ENCODE measurements around the gene MRPS18A.

MRPS18A gene

DNA sequence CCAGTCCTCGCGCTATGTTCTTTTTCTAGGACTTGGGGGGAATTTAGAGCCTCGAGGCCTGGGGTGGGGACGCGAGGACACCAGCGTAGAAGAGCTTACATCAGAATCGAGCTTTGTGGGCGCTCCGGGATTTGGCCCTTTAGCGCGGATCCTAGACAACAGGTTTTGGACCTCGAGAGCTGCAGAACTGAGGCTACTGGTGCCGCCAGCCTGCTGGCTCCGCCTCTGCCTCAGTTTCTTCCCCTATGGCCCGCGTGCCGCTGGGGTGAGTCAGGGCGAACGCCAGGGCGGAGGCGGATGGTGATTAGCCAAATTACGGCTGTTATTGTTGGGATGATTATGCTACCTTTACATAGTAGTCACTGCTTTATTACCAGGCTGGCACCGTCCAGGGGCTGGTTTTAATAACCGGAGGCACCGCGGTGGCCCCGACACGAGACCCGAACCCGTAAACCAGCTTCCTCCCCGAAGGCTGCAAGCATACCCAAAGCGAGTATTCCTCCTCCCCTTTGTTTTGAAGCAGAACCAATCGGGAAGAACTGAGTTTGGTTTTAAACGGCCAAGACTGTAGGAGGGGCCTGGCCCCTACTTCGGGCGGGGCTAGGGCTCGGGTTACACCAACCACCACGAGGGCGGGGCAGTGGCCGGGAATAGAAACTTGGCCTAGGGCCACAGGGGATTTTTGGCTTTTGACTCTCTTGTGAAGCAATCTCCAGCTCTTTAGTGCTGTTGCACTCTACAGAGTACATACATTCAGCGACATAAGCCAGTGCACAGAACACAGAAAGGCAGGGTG is 57.9 kb downstream of the MRPS18A start:
- Histone ChIP-seq H3K9ac (ENCODE audit: low read length) (peak overlapping the region; percentile 95), H3F3A (ENCODE audit: insufficient read depth, low read length) (no peaks in the 10 kb centered on the region), H4K20me1 (ENCODE audit: insufficient read depth, low read length) (no peaks in the 10 kb centered on the region), H3K9me3 (ENCODE audit: low read length) (no peaks in the 10 kb centered on the region), H3K4me1 (ENCODE audit: insufficient read depth, low read length, severe bottlenecking) (peaks cover 30% of the 10 kb centered on the region), H3K27me3 (ENCODE audit: insufficient read depth, low read length) (no peaks in the 10 kb centered on the region), H3K9me2 (ENCODE audit: low read depth, low read length) (no peaks in the 10 kb centered on the region), H3K4me3 (ENCODE audit: low read depth, low read length, poor library complexity, severe bottlenecking) (peak overlapping the region; percentile 90), H3K36me3 (ENCODE audit: insufficient read depth, low read length) (peaks cover 22% of the 10 kb centered on the region; the same call in 1 of the 2 replicates), H3K27ac (ENCODE audit: low read depth, low read length, poor library complexity, severe bottlenecking) (peak overlapping the region; percentile 97), H2AFZ (ENCODE audit: low read length) (no peak overlapping the region; the same call in none of the 2 replicates), H3K4me2 (ENCODE audit: low read length) (peak overlapping the region; percentile 95), H3K79me2 (ENCODE audit: insufficient read depth, low read length) (no peaks in the 10 kb centered on the region)
- no peak for TF ChIP-seq EZH2 (IDR thresholded peaks at IDR 0.05; ENCODE audit: borderline replicate concordance, low read length)
- TF ChIP-seq, protein P1, sequence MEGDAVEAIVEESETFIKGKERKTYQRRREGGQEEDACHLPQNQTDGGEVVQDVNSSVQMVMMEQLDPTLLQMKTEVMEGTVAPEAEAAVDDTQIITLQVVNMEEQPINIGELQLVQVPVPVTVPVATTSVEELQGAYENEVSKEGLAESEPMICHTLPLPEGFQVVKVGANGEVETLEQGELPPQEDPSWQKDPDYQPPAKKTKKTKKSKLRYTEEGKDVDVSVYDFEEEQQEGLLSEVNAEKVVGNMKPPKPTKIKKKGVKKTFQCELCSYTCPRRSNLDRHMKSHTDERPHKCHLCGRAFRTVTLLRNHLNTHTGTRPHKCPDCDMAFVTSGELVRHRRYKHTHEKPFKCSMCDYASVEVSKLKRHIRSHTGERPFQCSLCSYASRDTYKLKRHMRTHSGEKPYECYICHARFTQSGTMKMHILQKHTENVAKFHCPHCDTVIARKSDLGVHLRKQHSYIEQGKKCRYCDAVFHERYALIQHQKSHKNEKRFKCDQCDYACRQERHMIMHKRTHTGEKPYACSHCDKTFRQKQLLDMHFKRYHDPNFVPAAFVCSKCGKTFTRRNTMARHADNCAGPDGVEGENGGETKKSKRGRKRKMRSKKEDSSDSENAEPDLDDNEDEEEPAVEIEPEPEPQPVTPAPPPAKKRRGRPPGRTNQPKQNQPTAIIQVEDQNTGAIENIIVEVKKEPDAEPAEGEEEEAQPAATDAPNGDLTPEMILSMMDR (IDR thresholded peaks at IDR 0.05; ENCODE audit: low read length): no peak

- Histone ChIP-seq H3K79me2 (ENCODE audit: insufficient read depth, low read length) (no peaks in the 10 kb centered on the region), H3K9me2 (ENCODE audit: low read depth, low read length) (no peaks in the 10 kb centered on the region), H3K4me1 (ENCODE audit: insufficient read depth, low read length, severe bottlenecking) (peaks cover 30% of the 10 kb centered on the region), H3K9me3 (ENCODE audit: low read length) (no peaks in the 10 kb centered on the region), H3K36me3 (ENCODE audit: insufficient read depth, low read length) (peaks cover 28% of the 10 kb centered on the region), H3K27me3 (ENCODE audit: insufficient read depth, low read length) (no peaks in the 10 kb centered on the region), H3K27ac (ENCODE audit: low read depth, low read length, poor library complexity, severe bottlenecking) (peak within 1 kb of the TSS; percentile 97), H3F3A (ENCODE audit: insufficient read depth, low read length) (no peaks in the 10 kb centered on the region), H4K20me1 (ENCODE audit: insufficient read depth, low read length) (no peaks in the 10 kb centered on the region), H2AFZ (ENCODE audit: low read length) (no peak within 1 kb of the TSS; the same call in none of the 2 replicates), H3K9ac (ENCODE audit: low read length) (peak within 1 kb of the TSS; percentile 95), H3K4me2 (ENCODE audit: low read length) (peak within 1 kb of the TSS; percentile 95), H3K4me3 (ENCODE audit: low read depth, low read length, poor library complexity, severe bottlenecking) (peak within 1 kb of the TSS; percentile 90)
- TF ChIP-seq, protein P1 (IDR thresholded peaks at IDR 0.05; ENCODE audit: low read length): no peak
- TF ChIP-seq EZH2 (IDR thresholded peaks at IDR 0.05; ENCODE audit: borderline replicate concordance, low read length): no peak
Observed at GRCh38 chr6:43629104-43629504, 58.5 kb downstream of the MRPS18A start, which contains the start of gene GTPBP2. TSS of gene GTPBP2 (minus strand) at chr6:43629264. CDS start at chr6:43629162, 102 bp downstream.

- H3K4me1 ChIP-seq (ENCODE audit: insufficient read depth, low read length, severe bottlenecking): peaks cover 30% of the 10 kb centered on the region
- H3K79me2 ChIP-seq (ENCODE audit: insufficient read depth, low read length): no peaks in the 10 kb centered on the region
- peaks cover 34% of the 10 kb centered on the region for H3K36me3 ChIP-seq (ENCODE audit: insufficient read depth, low read length)
- H2AFZ ChIP-seq (ENCODE audit: low read length): no peak overlapping the region
- H3K9ac ChIP-seq (ENCODE audit: low read length): peak overlapping the region; percentile 94
- peak overlapping the region; percentile 89 for H3K4me2 ChIP-seq (ENCODE audit: low read length)
- TF ChIP-seq, protein P1 (IDR thresholded peaks at IDR 0.05; ENCODE audit: low read length): peak; percentile 35; the same call in 1 of the 2 replicates
- TF ChIP-seq EZH2 (IDR thresholded peaks at IDR 0.05; ENCODE audit: borderline replicate concordance, low read length): no peak
- peak overlapping the region; percentile 55 for H3K27ac ChIP-seq (ENCODE audit: low read depth, low read length, poor library complexity, severe bottlenecking)
- H4K20me1 ChIP-seq (ENCODE audit: insufficient read depth, low read length): no peaks in the 10 kb centered on the region
- H3K9me2 ChIP-seq (ENCODE audit: low read depth, low read length): no peaks in the 10 kb centered on the region
- no peaks in the 10 kb centered on the region for H3K9me3 ChIP-seq (ENCODE audit: low read length)
- no peaks in the 10 kb centered on the region for H3K27me3 ChIP-seq (ENCODE audit: insufficient read depth, low read length)
- H3F3A ChIP-seq (ENCODE audit: insufficient read depth, low read length): no peaks in the 10 kb centered on the region
- H3K4me3 ChIP-seq (ENCODE audit: low read depth, low read length, poor library complexity, severe bottlenecking): peak overlapping the region; percentile 90
Observed at GRCh38 chr6:43628393-43629103, 59.0 kb downstream of the MRPS18A start.
